CD1c-positive myeloid dendritic cell (primary cell): ENCODE results near the gene RFPL3.
"Not testable (repeated sequence)": the region's sequence is repeated elsewhere in the genome, so short reads cannot be mapped to it uniquely, and the experiment has no call there.

Source experiments
- DNase-seq: peaks from one replicate; pipeline ENCODE4 v3.0.0-alpha.2; 2016; ENCODE audit errors: extremely low spot score

Gene RFPL3

DNA sequence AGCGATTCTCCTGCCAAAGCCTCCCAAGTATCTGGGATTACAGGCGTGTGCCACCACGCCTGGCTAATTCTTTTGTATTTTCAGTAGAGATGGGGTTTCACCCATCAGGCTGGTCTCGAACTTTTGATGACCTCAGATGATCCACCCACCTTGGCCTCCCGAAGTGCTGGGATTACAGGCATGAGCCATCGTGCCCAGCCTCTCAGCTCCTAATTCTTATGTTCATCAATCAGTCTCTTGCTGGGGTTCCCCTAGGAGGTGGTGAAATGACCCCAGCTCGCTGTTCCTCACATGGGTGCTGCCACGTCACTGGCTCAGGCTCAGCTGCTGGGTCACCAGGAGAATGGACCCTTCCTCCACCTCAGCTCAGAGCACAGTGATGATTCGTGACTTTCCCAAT is at the start of gene RFPL3:
TSS of gene RFPL3 (plus strand) at position 301 of the 400 bp plus-strand sequence. CDS start 205 bp downstream, outside the sequence.
- DNase-seq = not testable (repeated sequence)

DNA sequence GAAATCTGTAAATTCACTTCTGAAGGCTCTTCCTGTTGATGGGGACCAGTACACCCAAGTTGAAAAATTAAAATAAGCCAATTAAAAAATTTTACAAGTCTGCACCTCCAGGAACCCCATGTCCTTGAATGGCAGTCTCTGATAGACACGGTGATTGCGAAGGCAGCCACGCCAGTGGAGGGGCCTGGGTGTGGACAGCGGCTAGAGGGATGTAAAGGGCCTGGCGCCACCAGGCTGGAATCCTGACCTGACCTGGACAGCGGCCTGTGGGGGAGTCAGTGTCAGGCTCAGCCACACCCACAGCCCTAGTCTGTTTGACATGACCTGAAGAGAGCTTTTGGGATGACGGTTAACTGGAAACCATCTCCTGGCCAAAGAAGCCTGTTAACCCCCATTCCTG is 49.5 kb upstream of the RFPL3 start:
- DNase-seq = no peak

DNA sequence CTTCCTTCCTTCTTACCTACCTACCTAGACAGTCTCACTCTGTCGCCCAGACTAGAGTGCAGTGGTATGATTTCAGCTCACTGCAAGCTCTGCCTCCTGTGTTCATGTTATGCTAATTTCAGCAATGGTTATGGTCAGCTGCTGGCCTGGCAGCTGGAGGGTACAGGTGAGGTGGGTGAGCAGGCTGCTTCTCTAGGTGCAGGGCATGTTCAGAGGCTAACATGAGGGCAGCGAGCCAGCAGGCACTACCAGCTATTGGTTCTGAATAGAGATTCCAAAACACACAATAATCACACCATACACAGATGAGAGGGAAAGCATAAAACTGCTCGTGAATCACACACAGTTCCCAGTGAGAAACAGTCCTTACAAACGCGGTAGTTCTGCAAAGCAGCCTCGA is 48.7 kb upstream of the RFPL3 start:
- DNase-seq = no peak

GRCh38 chr22:32309585-32310251 is 47.9 kb upstream of the RFPL3 start:
- no peak for DNase-seq

- no peak for DNase-seq
These were observed 46.9 kb upstream of the RFPL3 start for GRCh38 chr22:32310777-32311176.

DNA sequence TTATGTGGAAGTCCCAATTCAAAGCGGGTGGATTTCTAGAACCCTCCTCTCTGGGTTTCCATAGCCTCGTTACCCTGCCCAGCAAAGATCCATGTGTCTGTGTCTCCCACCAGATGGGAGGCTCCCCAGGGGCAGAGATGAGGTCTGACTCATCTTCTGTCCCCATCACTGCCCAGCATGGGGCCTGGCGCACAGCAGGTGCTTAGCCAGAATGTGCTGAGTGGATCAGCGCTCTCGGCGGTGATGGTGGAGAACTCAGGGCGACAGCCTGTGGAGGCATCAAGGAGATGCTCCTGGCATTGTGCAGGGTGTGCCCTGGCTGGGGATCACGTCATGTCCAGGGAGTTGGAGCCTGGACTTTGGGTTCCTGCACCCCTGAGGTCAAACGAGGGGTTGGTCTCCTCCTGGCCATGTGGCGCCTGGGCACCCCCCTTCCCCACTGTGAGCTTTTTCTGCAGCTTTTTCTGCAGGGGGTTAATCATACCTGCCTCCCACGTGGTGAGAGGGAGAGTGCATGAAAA is 46.1 kb upstream of the RFPL3 start:
- no peak for DNase-seq

DNA sequence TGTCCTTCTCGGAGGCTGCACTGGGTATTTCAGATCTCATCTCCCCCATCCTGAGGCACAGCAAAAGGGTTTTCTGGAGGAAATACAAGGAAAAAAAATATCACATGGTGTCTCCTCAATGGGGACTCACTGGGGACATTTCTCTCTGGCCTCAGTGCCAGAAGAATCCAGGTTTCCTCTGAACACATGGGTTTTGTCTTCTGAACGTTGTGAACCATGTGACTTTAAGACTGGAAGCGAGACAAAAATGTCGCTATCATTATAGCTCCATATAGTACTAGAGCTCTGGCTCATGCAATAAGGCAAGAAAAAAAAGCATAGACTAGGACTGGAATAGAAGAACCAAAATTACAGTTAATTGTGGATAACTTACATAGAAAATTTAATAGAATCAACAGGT is 44.9 kb upstream of the RFPL3 start:
- no peak for DNase-seq

DNA sequence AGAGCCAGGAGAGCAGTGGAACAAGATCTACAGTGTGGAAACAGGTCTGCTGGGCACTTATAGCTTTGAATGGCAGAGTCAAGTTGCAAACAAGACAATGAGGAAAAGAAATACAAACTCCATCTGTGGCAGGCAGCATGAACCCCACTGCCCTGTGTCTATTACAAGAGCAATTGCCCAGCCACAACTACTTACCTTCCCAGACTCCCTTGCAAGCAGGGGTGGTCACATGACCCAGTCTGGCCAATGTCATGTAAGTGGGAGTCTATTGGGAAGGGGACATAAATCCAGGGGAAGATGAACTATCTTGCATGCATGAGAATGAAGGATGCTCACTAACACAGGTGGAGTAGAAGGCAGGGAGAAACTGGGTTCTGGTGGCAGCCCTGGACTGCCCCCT is 44.1 kb upstream of the RFPL3 start:
- DNase-seq = no peak

- no peak for DNase-seq
These were observed 40.1 kb upstream of the RFPL3 start for GRCh38 chr22:32317524-32317923.

- DNase-seq = no peak
These were observed 39.3 kb upstream of the RFPL3 start for GRCh38 chr22:32318361-32318760.

- DNase-seq = no peak
These were observed 37.7 kb upstream of the RFPL3 start for GRCh38 chr22:32319861-32320406.

DNA sequence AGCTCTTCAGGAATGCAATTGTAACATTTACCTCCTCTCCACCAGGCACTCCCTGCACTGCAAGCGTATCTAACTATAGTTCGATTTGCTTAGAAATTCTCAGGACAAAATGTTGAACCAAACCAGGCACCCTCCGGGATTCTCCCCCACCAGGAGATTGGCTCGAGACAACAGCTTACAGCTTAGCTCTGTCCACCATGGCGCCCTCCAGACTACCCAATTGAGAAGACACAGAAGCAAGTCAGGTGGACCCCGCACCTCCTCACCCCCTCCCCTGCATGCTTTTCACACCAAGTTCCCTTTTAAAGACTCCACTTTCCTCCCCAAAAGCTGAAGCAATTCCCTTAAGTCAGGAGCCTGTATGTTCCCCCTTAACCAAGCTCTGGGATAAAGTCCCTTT is 34.7 kb upstream of the RFPL3 start:
- no peak for DNase-seq

DNA sequence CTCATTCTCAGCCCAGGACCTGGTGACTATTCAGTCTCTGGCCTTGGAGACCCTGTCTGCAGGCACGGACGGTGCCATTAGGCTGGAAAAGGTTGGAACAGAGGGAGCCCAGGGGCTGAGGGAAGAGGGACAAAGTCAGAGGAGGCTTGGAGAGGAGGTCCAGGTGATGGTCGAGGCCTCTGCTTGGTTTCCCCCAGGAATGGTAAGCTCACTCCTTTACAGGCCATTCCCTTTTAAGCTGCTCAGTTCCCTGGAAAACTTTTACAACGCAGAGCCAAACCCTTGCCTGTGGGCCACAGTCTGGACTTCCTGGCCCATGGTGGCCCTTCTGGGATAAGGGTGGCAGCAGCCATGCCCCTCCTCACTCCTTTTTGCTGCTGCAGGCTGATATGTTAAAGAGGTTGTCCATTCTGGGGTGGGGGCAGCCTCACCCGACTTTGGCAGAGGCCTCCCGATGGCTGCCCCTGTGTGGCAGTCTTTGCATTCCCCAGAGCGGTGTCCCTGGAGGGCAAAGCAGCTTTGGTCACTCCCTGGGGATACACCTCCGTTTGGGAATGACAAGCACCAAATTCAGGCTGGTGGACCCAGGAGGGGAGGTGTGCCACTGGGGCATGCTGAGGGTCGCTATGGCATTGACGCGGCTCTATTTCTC is 34.0 kb upstream of the RFPL3 start:
- DNase-seq = no peak

DNA sequence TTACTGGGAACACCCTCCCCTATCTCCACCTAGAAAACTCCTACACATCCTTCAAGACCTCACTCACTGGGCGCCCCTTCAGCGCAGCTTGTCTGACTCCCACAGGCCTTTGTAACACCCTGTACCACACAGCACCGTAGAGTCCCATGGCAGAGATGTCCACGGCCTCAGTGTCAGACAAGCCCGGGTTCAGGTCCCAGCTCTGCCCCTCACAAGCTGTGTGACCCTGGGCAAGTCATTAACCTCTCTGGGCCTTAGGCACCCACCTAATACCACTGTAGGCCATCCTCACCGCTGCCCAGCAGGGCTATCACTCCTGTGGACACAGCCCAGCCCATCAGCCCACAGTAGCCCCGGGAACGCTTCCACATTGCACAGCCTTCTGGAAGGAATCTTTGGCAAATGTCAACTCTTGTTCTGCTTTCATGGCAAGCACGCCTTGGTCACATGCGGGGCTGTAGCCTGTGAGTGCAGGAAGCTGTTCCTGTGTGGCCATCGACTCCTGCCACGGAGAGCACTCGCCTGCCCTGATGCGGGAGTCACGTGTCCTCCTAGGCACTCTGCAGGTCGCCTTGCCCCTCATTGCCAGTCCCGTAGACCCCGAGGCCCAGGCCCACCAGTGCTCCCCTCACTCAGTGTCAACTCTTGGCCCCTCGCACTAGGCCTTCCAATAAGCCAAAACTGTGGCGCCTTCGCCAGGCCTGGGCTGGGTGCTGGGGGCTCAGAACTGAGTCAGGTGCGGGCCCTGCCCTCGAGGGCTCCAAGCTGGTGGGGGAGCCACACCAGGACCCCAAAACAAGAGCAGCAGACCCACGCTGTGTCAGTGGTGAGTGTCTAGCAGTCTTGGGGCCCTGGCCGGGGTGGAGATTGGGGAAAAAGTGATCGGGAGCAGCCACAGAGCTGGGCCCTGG is 32.9 kb upstream of the RFPL3 start:
- DNase-seq = no peak

DNA sequence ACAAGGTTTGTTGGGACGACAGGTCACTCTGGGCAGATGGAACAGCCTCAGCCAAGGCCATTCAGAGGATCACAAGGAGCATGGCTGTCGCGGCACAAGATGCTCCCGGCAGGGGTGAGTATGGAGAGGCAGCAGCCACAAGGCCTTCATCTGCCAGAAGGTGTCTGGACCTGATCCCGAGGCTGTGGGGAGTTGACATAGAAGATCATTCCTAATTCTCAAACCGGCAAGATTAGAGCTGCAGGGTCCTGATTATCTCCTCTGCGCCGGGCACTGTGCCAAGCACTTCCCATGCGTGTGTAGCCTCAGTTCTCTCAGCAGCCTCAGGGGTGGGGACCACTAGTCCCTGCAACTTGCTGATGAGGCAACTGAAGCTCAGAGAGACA is 32.3 kb upstream of the RFPL3 start:
- DNase-seq = no peak

DNA sequence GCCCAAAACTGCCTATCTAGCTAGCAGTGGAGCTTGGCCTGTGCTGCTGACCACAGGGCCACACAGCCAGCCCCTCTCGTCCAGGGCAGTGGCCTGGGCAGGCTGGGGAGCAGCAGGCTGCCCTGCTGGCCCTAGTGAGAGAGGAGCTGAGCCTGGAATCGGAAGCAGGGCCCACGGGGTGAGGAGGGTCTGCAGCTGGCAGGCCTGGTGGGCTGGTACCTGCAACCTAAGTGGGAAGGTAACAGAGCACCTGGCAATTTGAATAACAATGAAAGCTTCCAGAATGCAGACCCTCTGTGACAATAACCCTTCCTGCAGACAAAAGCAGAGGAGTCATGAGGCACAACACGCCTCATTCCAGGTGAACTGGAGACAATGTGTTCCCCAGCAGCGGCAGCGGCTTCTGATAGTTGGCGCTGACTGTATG is 31.8 kb upstream of the RFPL3 start:
- DNase-seq = no peak

DNA sequence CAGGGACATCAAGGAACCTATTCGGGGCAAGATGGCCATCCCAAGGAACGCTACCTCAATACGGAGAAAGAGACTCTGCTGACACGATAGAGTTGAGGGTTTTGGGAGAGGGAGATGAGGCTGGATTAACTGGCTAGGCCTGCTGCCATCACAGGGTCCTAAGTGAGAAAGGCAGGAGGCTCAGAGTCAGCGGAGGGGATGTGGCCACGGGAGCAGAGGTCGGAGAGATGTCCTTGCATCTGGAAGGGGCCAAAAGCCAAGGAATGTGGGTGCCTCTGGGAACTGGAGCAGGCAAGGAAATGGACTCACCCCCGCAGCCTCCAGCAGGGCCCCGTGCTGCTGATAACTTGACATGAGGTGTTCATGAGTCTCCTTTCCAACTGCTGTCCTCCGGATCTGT is 31.0 kb upstream of the RFPL3 start:
- DNase-seq = no peak

DNA sequence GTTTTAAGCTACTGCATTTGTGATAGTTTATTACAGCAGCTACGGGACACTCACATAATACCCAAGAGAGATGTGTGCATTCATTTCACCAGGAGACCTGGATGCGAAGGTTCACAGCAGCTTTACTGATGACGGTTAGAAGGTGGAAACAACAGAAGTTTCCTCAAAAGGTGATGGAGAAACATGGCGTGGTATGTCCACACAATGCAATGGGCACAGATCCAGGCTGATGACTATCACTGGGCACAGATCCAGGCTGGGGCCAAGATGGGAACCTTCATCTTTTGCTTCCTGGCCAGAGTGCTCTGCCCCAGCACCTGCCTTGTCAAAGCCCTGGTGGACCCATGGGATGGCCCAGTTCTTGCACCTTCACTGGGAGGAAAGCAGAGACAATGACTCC is 30.6 kb upstream of the RFPL3 start:
- DNase-seq = no peak

- DNase-seq = no peak
These were observed 30.0 kb upstream of the RFPL3 start for GRCh38 chr22:32327596-32328171.

- no peak for DNase-seq
These were observed 29.1 kb upstream of the RFPL3 start for GRCh38 chr22:32328306-32329201.

DNA sequence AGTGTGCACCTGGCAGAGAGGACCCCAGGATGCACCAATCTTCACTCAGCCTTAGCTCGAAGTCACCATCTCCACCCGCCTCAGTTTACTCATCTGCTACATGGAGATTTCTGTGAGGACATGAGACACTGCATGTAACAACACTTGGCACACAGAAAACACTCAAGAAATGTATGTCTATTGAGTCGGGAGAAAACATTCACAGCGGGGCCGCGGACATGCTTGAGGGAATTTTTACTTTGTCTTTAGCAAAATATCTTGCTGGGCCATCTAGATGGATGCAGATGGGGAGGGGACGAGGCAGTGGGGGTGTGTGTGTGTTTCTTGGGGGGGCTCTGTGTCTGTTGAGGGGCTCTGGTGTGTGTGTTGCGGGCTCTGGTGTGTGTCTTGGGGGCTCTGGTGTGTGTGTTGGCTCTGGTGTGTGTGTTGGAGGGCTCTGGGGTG is 28.4 kb upstream of the RFPL3 start:
- DNase-seq = no peak
